Activated CD4-positive, alpha-beta T cell treated with anti-CD3 and anti-CD28 coated beads, Interleukin-2, Interleukin-4, amounts not matched to agents 100 ng/mL and 50 ng/mL, durations not matched to agents 16 hours and 8 hours (primary cell): ENCODE results near the gene HS6ST3.
A peak's percentile ranks its signal among the peaks of the same experiment; 100 is the strongest.
"Not testable (repeated sequence)": the region's sequence is repeated elsewhere in the genome, so short reads cannot be mapped to it uniquely, and the experiment has no call there.

Experiments
- DNase-seq: peaks from one replicate; pipeline ENCODE4 v3.0.0-alpha.2; 2020; ENCODE audit warnings: low spot score

Gene HS6ST3

DNA sequence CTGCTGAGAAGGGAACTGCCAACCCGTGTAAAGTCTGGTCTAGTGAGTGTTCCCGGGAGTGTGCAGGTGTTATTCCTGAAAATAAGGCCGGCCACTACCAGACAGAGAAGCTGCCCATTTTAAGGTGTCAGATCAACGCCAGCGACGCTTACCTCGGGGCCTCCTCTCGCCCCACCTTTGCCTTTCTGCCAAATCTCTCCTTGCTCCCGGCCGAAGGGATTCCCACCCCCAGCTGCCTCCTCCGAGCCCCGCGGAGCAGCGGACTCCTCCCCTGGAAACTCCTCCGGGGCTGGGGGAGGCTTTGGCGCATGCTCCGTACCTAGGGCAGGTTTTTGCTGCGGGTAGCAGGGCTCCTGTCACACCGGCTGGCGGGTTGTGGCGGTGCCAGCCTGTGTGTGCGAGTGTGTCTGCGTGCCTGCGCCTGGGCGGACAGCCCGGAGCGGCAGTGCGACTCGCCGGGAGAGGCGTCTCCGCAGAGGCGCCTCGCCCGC, at the start of gene HS6ST3:
HS6ST3 (plus strand) TSS at position 359 of the 491 bp plus-strand sequence.
- no peak for DNase-seq

DNA sequence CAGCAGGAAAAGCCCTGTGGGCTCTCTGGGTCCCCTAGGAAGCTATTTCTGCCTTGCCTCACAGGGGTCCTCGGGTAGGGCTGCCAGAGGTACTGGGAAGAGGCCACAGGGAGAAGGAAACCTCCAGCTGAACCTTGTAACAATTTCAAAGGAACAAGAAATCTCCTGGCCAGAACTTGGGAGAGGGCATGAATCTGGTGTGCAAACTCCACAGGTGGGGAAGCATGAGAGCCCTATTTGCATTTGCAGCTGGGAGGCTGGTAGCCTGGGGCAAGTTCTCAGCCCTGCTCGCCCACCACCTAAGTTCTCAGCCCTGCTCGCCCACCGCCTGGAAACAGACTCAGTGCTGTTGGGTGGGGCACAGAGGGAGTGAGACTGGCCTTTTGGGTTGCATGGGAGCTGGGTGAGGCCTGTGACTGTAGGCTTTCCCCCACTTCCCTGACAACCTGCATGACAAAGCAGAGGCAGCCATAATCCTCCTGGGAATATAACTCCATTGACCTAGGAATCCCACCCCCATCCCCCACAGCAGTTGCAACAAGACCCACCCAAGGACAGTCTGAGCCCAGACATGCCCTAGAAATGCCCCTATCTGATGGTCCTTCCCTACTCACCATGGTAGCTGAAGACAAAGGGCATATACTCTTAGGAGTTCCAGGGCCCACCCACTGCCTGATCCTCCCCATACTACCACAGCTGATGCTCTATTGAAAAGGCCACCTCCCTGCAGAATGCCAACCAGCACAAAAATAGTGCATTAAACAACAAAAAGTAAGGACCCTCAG, 48.4 kb upstream of the HS6ST3 start:
- no peak for DNase-seq

DNA sequence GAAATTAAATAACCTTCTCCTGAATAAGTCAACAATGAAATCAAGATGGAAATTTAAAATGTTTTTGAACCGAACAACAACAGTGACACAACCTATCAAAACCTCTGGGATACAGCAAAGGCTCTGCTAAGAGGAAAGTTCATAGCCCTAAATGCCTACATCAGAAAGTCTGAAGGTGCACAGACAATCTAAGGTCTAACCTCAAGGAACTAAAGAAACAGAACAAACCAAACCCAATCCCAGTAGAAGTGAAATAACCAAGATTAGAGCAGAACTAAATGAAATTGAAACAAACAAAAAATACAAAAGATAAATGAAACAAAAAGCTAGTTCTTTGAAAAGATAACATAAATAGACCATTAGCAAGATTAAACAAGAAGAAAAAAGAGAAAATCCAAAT, 45.7 kb upstream of the HS6ST3 start:
- no peak for DNase-seq

DNA sequence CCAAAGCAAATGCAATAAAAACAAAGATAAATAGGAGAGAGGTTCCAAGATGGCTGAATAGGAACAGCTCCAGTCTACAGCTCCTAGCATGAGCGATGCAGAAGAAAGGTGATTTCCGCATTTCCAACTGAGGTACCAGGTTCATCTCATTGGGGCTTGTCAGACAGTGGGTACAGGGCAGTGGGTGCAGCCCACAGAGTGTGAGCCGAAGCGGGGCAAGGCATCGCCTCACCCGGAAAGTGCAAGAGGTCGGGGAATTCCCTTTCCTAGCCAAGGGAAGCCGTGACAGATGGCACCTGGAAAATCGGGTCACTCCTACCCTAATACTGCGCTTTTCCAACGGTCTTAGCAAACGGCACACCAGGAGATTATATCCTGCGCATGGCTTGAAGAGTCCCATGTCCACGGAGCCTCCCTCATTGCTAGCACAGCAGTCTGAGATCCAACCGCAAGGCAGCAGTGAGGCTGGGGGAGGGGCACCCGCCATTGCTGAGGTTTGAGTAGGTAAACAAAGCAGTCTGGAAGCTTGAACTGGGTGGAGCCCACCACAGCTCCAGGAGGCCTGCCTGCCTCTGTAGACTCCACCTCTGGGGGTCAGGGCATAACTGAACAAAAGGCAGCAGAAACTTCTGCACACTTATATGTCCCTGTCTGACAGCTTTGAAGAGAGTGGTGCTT, 43.3 kb upstream of the HS6ST3 start:
- DNase-seq, result not testable (repeated sequence)

DNA sequence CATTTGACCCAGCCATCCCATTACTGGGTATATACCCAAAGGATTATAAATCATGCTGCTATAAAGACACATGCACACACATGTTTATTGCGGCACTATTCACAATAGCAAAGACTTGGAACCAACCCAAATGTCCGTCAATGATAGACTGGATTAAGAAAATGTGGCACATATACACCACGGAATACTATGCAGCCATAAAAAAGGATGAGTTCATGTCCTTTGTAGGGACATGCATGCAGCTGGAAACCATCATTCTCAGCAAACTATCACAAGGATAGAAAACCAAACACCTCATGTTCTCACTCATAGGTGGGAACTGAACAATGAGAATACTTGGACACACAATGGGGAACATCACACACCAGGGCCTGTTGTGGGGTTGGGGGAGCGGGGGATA, 39.0 kb upstream of the HS6ST3 start:
- DNase-seq, result not testable (repeated sequence)

DNA sequence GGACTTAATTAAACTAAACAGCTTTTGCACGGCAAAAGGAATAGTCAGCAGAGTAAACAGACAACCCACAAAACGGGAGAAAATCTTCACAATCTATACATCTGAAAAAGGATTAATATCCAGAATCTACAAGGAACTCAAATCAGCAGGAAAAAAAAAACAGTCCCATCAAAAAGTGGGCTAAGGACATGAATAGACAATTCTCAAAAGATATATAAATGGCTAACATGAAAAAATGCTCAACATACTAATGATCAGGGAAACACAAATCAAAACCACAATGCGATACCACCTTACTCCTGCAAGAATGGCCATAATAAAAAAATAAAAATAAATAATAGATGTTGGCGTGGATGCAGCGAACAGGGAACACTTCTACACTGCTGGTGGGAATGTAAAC, 38.4 kb upstream of the HS6ST3 start:
- DNase-seq, result not testable (repeated sequence)

DNA sequence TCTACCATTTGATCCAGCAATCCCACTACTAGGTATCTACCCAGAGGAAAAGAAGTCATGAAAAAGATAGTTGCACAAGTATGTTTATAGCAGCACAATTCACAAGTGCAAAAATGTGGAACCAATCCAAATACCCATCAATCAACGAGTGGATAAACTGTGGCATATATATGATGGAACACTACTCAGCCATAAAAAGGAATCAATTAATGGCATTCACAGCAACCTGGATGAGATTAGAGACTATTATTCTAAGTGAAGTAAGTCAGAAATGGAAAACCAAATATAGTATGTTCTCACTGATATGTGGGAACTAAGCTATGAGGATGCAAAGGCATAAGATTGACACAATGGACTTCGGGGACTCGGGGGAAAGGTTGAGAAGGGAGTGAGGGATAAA, 38.0 kb upstream of the HS6ST3 start:
- not testable (repeated sequence) for DNase-seq

DNA sequence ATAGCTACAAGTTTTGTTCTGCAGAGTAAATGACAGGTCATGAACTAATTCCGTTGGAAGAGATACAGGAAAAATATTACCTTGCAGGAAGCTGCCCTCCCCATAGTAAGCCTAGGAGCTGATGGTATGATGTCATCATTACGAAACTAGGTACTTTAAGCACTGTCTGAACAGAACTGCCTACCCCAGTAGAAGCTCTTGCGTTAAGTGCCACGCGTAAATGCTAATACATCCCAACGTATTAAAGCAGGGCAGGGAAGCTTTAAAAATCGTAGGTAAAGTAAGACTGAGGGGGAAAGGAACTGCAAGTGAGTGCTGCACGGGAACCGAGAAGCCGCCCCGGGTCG, 37.3 kb upstream of the HS6ST3 start:
- no peak for DNase-seq

DNA sequence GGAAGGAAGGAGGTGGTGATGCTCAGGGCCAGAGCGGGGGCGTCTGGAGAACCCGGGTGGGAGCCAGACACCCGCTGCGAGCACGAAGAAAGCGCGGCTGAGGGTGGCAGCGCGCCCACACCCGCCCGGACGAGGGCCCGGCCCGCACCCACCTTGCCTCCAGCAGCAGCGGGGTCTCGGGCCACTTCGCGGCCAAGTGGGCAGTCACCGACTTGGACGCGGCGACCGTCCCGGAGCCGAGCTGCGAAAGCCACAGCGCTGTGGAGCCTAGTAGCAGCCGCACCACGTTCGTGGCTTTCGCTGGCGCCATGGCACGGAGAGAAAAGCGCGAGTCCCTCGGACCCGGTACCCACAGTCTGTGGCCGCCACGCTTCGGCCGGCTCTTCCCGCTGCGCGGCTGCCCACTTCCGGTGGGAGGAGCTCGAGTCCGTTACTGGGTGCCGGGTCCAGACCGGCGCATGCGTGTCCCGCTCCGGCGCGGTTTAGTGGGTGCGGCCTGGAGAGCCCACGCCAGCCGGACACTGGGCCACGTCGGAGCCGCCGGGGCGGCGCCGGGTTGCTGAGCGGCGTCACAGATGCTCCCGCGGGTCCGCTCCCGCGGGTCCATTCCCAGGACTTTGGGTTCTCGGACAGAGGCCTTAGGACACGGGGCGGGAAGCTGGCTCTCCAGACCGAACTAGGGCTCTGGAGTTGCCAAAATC, 36.8 kb upstream of the HS6ST3 start, which contains the start of gene UGGT2:
UGGT2 (minus strand) TSS at position 399 of the 701 bp plus-strand sequence; CDS start at position 310, 89 bp downstream.
- peak; percentile 40 for DNase-seq

DNA sequence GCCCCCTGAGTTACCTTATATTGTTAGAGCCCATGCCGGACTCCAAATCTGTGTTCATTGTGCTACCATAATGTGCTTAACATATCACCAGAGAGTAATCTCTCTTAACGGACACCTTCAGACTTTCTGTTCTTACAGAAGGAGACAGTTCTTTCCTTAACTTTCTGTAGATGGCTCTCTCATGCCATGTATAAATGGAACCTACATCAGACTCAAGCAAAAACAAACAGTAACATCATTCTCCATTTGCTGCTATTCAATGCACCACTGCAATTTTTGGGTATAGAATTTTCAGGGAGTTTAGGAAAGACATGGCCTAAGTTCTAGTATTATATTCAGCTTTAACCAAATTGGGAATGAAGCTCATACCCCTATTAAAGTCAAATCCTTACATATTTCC, 24.1 kb upstream of the HS6ST3 start:
- DNase-seq, result no peak

DNA sequence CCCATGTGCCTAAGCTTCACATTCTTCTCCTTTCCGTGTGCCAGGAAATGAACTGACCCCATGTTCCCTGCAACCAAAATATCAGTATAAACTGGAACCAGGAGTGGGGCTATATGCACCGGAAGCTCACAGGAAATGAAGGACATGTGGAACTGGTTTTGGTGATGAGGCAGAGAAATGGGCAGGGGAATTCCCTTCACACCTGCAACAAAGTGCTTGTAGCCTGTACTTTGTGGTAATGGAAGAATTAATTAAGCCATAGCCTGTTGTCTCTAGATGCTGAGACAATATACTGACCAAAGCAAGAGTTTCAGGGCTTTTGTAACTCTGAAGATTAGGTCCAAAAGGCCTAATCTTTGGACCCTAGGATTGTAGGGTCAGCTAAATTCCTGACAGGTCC, 21.2 kb upstream of the HS6ST3 start:
- DNase-seq, result no peak

DNA sequence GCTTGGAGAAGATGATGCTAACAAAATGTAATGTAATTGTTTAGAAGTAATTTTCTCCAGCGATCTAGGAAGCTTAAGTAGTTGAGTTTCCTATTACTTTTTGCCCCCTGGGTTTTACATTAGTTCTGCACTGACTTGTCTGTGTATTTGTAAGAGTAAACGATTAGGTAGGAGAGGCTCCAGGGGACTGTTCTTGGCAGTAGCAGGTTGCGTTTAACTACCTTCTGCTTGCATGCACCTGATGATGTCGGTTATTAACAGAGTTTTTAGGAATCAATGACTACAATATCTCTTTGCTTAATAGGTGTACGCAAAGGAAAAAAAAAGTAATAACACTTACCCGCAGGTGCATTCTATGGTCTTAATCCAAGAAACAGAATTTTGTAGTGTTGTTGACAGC, 18.4 kb upstream of the HS6ST3 start:
- DNase-seq, result no peak

DNA sequence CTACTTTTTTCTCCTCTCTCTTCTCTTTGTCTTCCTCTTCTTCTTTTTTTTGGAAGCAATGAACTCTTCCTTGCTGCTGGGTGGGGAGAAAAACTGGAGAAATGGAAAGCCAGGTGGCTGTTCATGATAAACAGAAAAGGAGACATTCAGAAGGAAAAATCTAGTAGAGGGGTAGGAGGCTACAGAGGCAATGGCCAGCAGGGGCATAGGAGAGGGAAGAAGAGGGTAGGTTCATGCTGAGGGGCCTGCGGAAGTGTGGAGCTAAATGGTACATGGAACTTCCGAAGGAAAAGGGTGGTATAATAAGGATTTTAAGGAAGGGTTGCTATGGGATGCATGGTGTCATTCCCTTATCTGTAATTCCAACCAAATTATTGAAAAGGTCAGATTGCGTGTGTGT, 17.5 kb upstream of the HS6ST3 start:
- no peak for DNase-seq

DNA sequence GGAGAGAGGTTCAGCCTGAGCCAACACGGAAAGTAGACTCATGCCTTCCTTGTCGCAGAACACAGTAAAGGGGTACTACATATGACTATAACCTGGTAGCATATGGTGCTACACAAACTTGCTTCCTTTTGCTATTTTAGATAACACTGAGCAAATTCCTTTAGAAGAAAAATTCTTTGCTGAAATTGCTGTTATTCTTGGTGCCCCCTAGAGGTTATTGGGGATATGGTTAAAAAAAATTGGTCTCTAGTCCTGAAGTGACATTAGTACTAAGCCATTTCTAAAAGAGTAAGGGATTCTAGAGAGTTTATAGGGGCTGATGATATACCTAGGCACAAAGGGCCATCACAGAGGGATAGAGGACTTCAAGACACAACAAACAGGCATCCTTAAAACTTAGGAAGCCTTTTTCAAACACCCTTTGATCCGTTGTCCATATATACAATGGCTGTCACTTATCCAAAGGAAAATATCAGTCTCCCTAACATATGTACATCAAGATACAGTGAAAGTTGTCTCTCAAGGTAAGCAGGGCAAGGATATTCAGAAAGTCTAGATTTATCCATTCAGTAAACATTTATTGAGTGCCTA, 13.9 kb upstream of the HS6ST3 start:
- DNase-seq, result no peak

DNA sequence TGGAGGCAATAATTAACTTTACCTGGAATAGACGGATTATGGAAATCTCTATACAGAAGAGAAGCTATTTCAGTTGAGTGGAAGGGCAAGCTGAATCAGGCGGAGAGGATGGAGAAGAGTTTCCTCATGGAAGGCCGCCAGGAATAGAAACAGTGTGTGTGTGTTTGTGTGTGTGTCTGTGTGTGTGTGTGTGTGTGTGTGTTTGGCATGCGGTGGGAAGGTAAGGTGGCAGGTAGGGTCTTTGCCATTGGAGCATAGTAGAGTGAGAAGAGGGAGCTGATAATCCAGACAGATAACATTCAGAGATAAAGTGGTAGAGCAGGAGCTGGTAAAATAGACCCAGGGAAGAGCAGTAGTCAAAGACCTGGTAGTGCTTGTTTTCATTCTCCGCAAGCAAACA, 9.2 kb upstream of the HS6ST3 start:
- no peak for DNase-seq

DNA sequence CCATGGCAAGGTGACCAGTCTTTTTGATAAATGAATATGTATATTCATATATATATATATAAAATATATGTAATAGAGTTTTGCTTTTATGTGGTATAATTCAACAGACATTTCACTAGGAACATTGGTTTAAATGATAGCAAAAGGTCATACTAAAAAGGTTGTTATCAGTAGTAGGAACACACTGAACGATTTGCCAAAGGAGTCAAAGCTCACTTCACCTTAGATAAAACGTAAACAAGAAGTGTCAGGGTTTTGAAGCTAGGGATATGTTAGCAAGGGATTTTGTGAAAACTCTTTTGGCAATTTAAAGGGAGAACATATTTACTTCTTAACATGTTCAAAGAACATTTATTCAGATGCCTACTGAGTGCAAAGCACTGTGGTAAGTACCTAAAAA, 8.0 kb upstream of the HS6ST3 start:
- DNase-seq, result no peak

DNA sequence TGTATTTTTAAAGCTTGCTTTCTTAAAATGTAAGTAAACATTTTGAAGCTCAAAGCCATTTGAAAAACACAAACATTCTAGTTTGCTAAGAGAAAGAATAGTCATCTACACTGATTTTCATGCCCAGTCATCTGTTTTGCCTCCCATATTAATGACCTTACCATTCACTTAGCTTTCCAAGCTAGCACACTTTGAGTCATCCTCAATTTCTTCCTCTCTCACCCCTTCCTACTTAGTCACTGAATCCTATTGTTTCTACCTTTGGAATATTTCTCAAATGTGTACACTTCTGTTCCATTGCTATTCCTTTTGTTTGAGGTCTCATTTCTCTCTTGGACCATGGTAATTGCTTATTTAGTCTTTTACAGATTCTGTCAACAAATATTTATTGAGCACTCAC, 7.3 kb upstream of the HS6ST3 start:
- no peak for DNase-seq

DNA sequence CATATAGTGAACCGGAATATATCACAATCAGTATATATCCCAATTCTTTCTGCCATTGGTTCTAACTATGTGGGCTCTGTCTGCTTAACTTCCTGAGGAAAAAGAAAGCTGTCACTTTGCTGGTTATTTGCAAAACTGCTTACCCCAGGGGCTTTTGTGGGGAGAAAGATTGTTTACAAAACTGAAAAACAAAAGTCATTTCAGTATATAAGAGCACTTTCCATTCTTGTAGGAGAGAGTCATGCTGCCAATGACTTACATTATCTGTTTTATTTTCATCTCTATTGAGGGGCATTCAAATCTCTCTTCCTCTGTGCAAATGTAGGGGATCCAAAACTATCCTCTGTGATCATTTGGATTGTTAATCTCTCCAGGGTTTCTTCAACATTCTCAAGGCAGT, 3.2 kb upstream of the HS6ST3 start:
- DNase-seq, result no peak

DNA sequence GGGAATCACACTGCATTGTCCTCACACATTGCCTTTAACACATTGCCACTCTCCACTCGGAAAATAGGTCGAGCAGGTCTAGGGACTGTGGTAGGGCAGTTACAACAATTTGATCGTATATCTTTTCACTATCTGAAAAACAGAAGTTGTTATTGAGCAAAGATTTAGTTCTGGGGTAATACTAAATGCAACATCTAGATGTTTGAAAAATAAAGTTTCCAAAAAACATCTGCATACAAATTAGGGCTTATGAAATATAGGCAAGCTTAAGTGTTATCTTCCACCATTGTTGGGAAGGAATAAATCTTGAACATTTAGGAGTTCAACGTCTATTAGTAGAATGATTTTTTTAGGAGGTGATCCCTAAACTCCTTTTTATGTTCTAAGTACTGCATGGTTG, 768 bp upstream of the HS6ST3 start:
- DNase-seq, result no peak

DNA sequence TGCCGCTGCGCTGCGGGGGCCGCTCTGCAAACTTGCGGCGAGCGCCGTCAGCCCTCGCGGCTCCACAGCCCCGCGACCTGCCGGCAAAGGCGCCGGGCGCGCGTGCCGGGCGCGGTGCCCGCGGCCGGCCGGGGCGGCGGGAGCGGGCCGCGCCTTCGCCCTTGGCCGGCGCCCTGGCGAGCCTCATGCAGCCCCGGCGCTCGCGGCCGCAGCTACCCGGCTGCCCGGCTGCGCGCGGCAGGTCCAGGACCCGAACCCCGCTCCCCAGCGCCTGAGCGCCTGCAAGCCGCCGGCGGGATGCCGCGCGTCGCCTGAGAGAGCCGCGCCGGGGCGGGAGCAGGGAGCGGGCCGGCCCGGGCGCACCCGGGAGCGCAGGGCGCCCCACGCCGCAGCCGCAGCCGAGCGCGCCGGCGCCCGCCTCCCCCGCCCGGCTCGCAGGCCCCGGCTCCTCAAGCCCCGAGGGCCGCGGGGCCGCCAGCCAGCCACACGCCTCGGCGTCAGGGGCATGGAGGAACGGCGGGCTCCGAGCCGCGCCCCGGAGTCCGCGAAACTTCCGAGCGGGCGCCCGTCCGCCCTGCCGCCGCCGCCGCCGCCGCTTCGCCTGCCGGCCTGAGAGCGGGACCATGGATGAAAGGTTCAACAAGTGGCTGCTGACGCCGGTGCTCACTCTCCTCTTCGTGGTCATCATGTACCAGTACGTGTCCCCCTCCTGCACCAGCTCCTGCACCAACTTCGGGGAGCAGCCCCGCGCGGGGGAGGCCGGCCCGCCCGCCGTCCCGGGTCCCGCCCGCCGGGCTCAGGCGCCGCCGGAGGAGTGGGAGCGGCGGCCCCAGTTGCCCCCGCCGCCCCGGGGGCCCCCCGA, 564 bp downstream of the HS6ST3 start:
- no peak for DNase-seq
